Breast epithelium (tissue), 3 donors: Measurements from ENCODE around the gene SOD1.

Experiments used
- CTCF ChIP-seq, 3 donors: fragments of 450-650 bp; IDR thresholded peaks; one replicate each; pipeline ENCODE4 v1.5.1; 2016 to 2017; ENCODE audit warnings: antibody characterized with exemption in 3 of 3, mild to moderate bottlenecking in 3 of 3, moderate library complexity in 3 of 3
- POLR2AphosphoS5 ChIP-seq, 3 donors: sonication (generic); formaldehyde crosslinking; IDR thresholded peaks; one replicate each; pipeline ENCODE4 v1.6.1; 2017; ENCODE audit warnings: antibody characterized with exemption in 3 of 3

GRCh38 chr21:31654340-31654739, 5.2 kb upstream of the SOD1 start:
- TF ChIP-seq CTCF (IDR thresholded peaks at IDR 0.05) (no peak), POLR2AphosphoS5 (IDR thresholded peaks at IDR 0.05) (no peak)
